HK-2 (cell line): ENCODE results near the gene UNC13C.

Experiments used
- DNase-seq: peaks from one replicate; pipeline ENCODE4 v3.0.0-alpha.2; 2018; ENCODE audit not compliant: unreplicated experiment

UNC13C gene

GRCh38 chr15:54567408-54568035 is 589.3 kb downstream of the UNC13C start:
- DNase-seq = no peak

DNA sequence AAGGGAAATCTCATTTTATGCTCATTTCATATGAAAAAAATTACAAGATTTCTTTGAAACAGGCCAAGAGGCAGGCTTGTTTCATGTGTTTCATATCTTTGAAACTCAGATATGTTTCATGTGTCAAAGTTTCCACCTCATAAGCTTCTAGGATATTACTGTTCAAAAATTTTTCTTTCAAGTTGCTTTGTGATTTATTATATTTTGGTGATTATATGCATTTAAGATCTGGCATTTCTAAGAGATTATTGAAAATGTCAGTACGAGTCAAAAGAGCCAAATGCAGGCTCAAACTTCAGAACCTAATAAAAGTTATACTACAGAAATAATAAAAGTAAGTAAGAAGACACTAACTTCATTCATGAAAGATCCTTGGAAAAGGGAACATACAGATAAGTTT is 590.1 kb downstream of the UNC13C start:
- DNase-seq = no peak

- no peak for DNase-seq
Observed at GRCh38 chr15:54571576-54571975, 593.3 kb downstream of the UNC13C start.

DNA sequence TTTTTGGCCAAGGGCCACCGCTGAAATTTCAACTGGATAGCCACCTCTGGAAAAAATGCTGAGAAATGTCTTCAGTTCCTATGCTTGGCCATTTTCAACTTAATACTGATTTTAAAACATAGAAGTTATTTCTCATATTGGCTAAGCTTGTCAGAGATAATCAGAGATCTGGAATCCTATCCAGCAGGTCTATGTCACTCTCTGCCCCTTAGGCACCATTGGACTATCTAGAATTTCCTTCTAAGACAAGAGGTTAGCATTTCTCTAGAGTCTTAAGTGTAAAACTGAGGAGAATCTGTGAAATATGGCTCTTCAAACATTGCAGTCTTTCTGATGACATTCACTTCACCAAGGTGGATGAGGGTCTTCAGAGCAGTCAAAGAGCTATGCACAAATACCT is 597.3 kb downstream of the UNC13C start:
- DNase-seq = no peak

- DNase-seq = no peak
Observed at GRCh38 chr15:54576298-54576935, 598.2 kb downstream of the UNC13C start.

DNA sequence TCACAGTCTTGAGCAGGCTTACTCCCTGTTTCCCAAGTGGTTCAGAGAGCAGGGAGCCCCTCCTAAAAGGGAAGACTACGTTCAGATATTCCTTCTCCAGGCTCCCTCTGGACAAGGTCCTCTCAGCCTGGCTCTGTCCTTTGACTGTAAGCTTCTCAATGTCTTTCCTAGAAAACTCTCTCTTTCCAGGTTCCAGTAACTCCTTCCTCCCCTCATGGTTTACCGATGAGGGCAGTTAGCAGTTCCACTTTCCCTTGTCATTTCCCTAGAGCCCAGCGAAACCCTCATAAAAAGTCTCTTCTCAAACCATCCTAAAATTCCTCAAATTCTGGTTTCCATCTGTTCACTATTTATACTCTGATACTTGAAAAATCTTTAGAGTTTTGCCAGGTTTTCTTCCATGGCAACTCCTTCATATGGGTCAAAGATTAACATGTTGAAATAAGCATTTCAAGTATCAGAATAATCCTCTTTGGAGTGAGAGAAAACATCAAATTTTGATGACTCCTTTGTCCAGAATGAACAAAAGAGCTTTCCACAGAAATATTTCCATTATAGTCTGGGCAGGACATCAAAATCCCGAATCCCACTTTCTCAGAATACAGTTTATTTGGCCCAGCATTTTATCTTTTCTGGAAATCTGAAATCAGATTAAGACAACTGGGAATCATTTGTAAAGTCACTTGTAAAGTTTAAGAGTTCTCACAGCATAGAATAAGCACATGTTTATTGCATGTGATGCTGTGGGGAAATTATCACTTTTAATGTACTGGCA is 599.4 kb downstream of the UNC13C start:
- DNase-seq = no peak

GRCh38 chr15:54579855-54580254 is 601.6 kb downstream of the UNC13C start:
- DNase-seq = no peak

GRCh38 chr15:54580643-54581042 is 602.4 kb downstream of the UNC13C start:
- no peak for DNase-seq

- no peak for DNase-seq
Observed at GRCh38 chr15:54582863-54583643, 604.8 kb downstream of the UNC13C start.

DNA sequence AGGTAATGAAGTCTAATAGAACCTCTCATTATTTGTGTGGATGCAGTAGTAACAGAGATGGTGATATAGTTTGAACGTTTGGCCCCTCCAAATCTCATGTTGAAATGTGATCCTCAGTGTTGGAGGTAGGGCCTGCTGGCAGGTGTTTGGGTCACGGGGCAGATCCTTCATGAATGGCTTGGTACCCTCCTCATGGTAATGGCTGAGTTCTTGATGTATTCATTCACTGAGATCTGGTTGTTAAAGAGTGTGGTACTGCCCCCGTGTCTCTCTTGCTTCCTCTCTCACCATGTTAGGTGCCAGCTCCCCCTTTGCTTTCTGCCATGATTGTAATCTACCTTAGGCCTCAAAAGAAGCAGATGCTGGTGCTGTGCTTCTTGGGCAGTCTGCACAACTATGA is 606.8 kb downstream of the UNC13C start:
- DNase-seq = no peak

- DNase-seq = no peak
Observed at GRCh38 chr15:54594115-54594514, 615.9 kb downstream of the UNC13C start.

DNA sequence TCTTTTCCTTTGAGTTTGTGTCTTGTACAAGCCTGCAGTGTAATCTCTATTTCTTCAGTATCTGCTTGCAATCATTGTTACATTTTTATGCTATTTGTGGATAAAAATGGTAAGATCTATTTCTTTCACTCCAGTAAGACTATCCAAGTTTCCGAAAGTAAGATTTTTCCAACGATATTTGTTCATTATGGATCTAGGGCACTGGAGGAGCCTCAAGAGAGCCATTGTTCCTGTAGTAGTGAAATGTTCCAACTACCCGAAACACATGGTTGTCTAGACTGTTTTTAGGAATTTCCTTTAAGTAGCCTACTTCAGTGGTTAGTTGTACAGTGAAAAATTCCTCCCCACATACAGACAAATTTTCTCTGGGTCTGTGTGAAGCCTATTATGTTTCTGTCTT is 621.1 kb downstream of the UNC13C start:
- no peak for DNase-seq

DNA sequence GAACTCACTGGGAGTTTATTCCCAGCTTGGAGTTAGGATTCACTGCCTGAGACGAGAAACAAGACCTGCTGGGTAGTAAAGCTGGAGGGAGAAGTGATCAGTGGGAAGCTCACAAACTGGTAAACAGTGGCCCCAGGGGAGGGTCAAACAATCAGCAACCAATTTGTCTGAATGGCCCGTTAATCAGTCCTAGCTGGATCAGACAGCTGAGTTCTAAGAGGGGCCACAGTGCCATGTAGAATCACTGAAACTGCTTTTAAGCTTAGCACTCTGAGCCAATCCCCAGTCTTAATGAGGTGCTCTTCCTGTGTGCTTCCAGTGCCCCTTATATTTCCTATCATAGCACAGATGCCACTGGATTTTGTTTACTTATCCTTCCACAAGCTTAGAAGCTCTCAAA is 626.8 kb downstream of the UNC13C start:
- no peak for DNase-seq

GRCh38 chr15:54605556-54605955 is 627.3 kb downstream of the UNC13C start:
- no peak for DNase-seq

DNA sequence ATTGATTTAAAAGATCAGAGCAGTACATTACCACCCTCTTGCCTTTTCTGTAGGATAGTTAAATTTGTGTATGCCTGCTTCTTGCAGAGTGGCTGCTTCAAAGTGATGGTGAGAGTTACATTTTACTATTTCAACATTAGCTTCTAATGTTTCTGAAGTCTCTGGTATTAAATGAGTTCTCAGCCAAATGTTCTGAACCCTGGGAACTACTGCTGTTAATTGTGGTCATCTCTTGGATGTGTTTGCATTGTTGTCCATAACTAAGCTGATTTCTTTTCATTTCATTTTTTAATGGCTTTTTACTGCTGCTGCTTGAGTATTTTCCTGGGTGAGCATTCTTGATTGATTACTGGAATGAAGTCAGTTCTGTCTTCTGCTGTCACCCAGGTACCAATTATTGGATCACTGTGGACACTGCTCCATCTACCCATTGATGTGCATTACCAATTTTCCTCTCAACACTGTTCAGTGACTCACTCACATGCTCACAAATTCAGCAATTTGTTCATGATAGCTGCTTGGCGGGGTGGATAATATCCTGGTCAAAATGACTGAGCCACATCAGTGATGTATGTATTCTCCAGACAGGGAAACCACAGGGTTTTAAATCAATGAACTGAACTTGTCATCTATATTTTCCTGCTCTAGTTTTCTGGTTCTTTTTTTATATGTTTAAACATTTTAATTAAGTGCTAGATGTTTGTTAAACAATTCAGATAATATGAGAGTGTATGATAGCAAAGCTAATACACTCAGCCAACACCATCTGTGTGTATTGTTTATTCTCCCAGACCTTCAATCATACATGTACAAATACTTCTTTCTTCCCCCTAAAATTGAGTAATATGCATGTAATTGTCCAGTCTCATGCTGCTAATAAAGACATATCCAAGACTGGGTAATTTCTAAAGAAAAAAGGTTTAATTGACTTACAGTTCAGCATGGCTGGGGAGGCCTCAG is 630.9 kb downstream of the UNC13C start:
- no peak for DNase-seq

GRCh38 chr15:54618120-54618519 is 639.9 kb downstream of the UNC13C start:
- no peak for DNase-seq

GRCh38 chr15:54619180-54619579 is 640.9 kb downstream of the UNC13C start:
- no peak for DNase-seq

- no peak for DNase-seq
Observed at GRCh38 chr15:54620916-54621315, 642.7 kb downstream of the UNC13C start.

DNA sequence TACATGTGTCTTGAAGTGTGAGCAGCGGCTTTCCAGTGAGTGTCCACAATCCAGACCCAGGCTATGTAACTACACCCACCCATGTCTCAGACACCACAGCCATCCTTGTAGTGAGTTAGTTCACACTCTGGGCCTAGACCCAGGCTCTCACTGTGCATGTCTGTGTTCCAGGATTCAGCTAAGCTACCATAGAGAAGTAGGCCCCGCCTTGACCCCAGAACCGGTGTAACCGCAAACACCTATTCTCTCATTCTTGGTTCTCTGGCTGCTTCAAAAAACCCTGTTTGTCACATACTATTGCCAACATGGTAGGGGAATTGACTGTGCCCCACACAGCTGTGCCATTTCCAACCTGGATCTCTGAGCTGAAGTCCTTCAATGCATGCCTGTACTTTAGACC is 657.9 kb downstream of the UNC13C start:
- DNase-seq = no peak

GRCh38 chr15:54638666-54639065 is 660.4 kb downstream of the UNC13C start:
- no peak for DNase-seq

- DNase-seq = no peak
Observed at GRCh38 chr15:54640873-54641272, 662.6 kb downstream of the UNC13C start.
